ENCODE measurements around the gene SLC49A3. TPM values are rescaled to one million over a fixed set of nuclear protein-coding genes. Genes with fewer than 3 reads are reported as not detected.
"Not testable (repeated sequence)": the region's sequence is repeated elsewhere in the genome, so short reads cannot be mapped to it uniquely, and the experiment has no call there.

SLC49A3 gene
- total RNA-seq, 1 experiment from 2014 or later = not detected

GRCh38 chr4:648579-649292 lies 40.2 kb downstream of the SLC49A3 start:
- no peaks in the 10 kb centered on the region for H3K27me3 ChIP-seq (ENCODE audit: low read length)
- ChIA-PET POLR2A (ENCODE audit: unreplicated experiment) (no interaction called here), CTCF (no interaction called here)
- no TSS peak for BruUV-seq (replicated peaks)
- no peaks in the 10 kb centered on the region for H3K79me2 ChIP-seq (ENCODE audit: low read length)
- H3K4me2 ChIP-seq (ENCODE audit: low read length) = no peak overlapping the region
- H2AFZ ChIP-seq (ENCODE audit: low read length) = no peak overlapping the region
- no peak for DNase-seq
- H3K9me2 ChIP-seq (replicated peaks; ENCODE audit: low read length) = no peaks in the 10 kb centered on the region
- no peaks in the 10 kb centered on the region for H3K4me1 ChIP-seq (ENCODE audit: insufficient read depth, low read length)
- H3F3A ChIP-seq (ENCODE audit: low read length, unreplicated experiment) = no peaks in the 10 kb centered on the region
- H3K9me3 ChIP-seq (ENCODE audit: low read length) = no peaks in the 10 kb centered on the region
- no peak for ATAC-seq
- no peak overlapping the region for H3K27ac ChIP-seq (ENCODE audit: low read length)
- H3K36me3 ChIP-seq (ENCODE audit: low read depth, low read length) = no peaks in the 10 kb centered on the region
- intact Hi-C loops (cut with micrococcal nuclease) = no loop called here
- H3K4me3 ChIP-seq (ENCODE audit: low read length) = no peak overlapping the region
- H4K20me1 ChIP-seq (ENCODE audit: low read length) = no peaks in the 10 kb centered on the region
- no peak for TF ChIP-seq EZH2phosphoT487 (IDR thresholded peaks at IDR 0.05; ENCODE audit: borderline replicate concordance, low read length)
- TF ChIP-seq EZH2 (IDR thresholded peaks at IDR 0.05; ENCODE audit: low read length, unreplicated experiment) = no peak
- TF ChIP-seq, protein P1, sequence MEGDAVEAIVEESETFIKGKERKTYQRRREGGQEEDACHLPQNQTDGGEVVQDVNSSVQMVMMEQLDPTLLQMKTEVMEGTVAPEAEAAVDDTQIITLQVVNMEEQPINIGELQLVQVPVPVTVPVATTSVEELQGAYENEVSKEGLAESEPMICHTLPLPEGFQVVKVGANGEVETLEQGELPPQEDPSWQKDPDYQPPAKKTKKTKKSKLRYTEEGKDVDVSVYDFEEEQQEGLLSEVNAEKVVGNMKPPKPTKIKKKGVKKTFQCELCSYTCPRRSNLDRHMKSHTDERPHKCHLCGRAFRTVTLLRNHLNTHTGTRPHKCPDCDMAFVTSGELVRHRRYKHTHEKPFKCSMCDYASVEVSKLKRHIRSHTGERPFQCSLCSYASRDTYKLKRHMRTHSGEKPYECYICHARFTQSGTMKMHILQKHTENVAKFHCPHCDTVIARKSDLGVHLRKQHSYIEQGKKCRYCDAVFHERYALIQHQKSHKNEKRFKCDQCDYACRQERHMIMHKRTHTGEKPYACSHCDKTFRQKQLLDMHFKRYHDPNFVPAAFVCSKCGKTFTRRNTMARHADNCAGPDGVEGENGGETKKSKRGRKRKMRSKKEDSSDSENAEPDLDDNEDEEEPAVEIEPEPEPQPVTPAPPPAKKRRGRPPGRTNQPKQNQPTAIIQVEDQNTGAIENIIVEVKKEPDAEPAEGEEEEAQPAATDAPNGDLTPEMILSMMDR (conservative IDR thresholded peaks at IDR 0.05; ENCODE audit: low read depth, low read length) = no peak
- no peak overlapping the region for H3K9ac ChIP-seq (ENCODE audit: low read length)

DNA sequence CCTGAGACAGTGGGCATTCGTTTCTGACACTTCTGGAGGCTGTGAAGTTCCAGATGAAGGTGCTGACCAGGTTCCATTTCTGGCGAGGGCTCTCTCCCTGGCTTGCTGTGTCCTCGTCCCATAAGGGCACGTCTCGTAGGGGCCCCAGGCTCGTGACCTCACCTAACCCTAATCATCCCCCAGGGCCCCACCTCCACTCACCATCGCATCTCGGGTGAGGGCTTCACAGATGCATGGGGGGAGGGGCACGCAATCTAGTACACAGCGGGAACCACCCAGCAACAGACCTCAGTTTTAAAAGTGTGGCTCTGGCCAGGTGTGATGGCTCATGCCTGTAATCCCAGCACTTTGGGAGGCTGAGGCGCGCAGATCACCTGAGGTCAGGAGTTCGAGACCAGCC lies 41.5 kb downstream of the SLC49A3 start:
- no peaks in the 10 kb centered on the region for H4K20me1 ChIP-seq (ENCODE audit: low read length)
- BruUV-seq (replicated peaks) = no TSS peak
- no peak overlapping the region for H3K4me3 ChIP-seq (ENCODE audit: low read length)
- intact Hi-C loops (cut with micrococcal nuclease) = no loop called here
- ChIA-PET POLR2A (ENCODE audit: unreplicated experiment) (no interaction called here), CTCF (no interaction called here)
- H3K27ac ChIP-seq (ENCODE audit: low read length) = no peak overlapping the region
- no peaks in the 10 kb centered on the region for H3K27me3 ChIP-seq (ENCODE audit: low read length)
- no peaks in the 10 kb centered on the region for H3K79me2 ChIP-seq (ENCODE audit: low read length)
- DNase-seq (no peak), ATAC-seq (no peak)
- no peaks in the 10 kb centered on the region for H3K9me2 ChIP-seq (replicated peaks; ENCODE audit: low read length)
- no peaks in the 10 kb centered on the region for H3K9me3 ChIP-seq (ENCODE audit: low read length)
- TF ChIP-seq EZH2phosphoT487 (IDR thresholded peaks at IDR 0.05; ENCODE audit: borderline replicate concordance, low read length) (no peak), EZH2 (IDR thresholded peaks at IDR 0.05; ENCODE audit: low read length, unreplicated experiment) (no peak)
- TF ChIP-seq, protein P1 (conservative IDR thresholded peaks at IDR 0.05; ENCODE audit: low read depth, low read length) = no peak
- H3K4me2 ChIP-seq (ENCODE audit: low read length) = no peak overlapping the region
- H3K4me1 ChIP-seq (ENCODE audit: insufficient read depth, low read length) = no peaks in the 10 kb centered on the region
- no peak overlapping the region for H2AFZ ChIP-seq (ENCODE audit: low read length)
- H3K36me3 ChIP-seq (ENCODE audit: low read depth, low read length) = no peaks in the 10 kb centered on the region
- H3K9ac ChIP-seq (ENCODE audit: low read length) = no peak overlapping the region
- no peaks in the 10 kb centered on the region for H3F3A ChIP-seq (ENCODE audit: low read length, unreplicated experiment)

GRCh38 chr4:646460-646859 lies 42.5 kb downstream of the SLC49A3 start:
- Histone ChIP-seq H3K27ac (ENCODE audit: low read length) (no peak overlapping the region), H3K4me1 (ENCODE audit: insufficient read depth, low read length) (no peaks in the 10 kb centered on the region), H3F3A (ENCODE audit: low read length, unreplicated experiment) (no peaks in the 10 kb centered on the region), H3K9me3 (ENCODE audit: low read length) (no peaks in the 10 kb centered on the region), H3K4me3 (ENCODE audit: low read length) (no peak overlapping the region), H3K36me3 (ENCODE audit: low read depth, low read length) (no peaks in the 10 kb centered on the region), H3K9ac (ENCODE audit: low read length) (no peak overlapping the region), H3K4me2 (ENCODE audit: low read length) (no peak overlapping the region), H2AFZ (ENCODE audit: low read length) (no peak overlapping the region), H3K9me2 (replicated peaks; ENCODE audit: low read length) (no peaks in the 10 kb centered on the region), H3K27me3 (ENCODE audit: low read length) (no peaks in the 10 kb centered on the region), H4K20me1 (ENCODE audit: low read length) (no peaks in the 10 kb centered on the region), H3K79me2 (ENCODE audit: low read length) (no peaks in the 10 kb centered on the region)
- ChIA-PET CTCF (no interaction called here), POLR2A (ENCODE audit: unreplicated experiment) (no interaction called here)
- no peak for TF ChIP-seq EZH2phosphoT487 (IDR thresholded peaks at IDR 0.05; ENCODE audit: borderline replicate concordance, low read length)
- no peak for DNase-seq
- intact Hi-C loops (cut with micrococcal nuclease) = no loop called here
- no TSS peak for BruUV-seq (replicated peaks)
- no peak for ATAC-seq

DNA sequence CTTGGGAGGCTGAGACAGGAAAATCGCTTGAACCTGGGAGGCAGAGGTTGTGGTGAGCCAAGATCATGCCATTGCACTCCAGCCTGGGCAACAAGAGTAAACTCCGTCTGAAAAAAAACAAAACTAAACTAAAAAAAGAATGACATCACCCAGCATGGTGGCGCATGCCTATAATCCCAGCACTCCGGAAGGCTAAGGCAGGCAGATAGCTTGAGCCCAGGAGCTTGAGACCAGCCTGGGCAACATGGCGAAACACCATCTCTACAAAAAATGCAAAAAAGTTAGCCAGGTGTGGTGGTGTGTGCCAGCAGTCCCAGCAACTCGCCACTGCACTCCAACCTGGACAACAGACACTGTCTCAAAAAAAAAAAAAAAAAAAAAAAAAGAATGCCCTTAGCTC lies 46.6 kb downstream of the SLC49A3 start:
- CTCF ChIA-PET; H3F3A ChIP-seq (ENCODE audit: low read length, unreplicated experiment); H3K9ac ChIP-seq (ENCODE audit: low read length); intact Hi-C loops (cut with micrococcal nuclease); DNase-seq; ATAC-seq; H3K27me3 ChIP-seq (ENCODE audit: low read length); H3K36me3 ChIP-seq (ENCODE audit: low read depth, low read length); H4K20me1 ChIP-seq (ENCODE audit: low read length); POLR2A ChIA-PET (ENCODE audit: unreplicated experiment); H3K27ac ChIP-seq (ENCODE audit: low read length); H3K4me1 ChIP-seq (ENCODE audit: insufficient read depth, low read length); H3K79me2 ChIP-seq (ENCODE audit: low read length); H2AFZ ChIP-seq (ENCODE audit: low read length); H3K4me2 ChIP-seq (ENCODE audit: low read length); H3K9me3 ChIP-seq (ENCODE audit: low read length); H3K9me2 ChIP-seq (replicated peaks; ENCODE audit: low read length); H3K4me3 ChIP-seq (ENCODE audit: low read length); BruUV-seq (replicated peaks): not testable (repeated sequence)
